GM21367 (cell line): ENCODE results near the gene FPGS.

Source experiments
- ATAC-seq: cut with Tn5 transposase; IDR thresholded peaks from one replicate; pipeline ENCODE4 v1.9.1; 2021; ENCODE audit not compliant: unreplicated experiment

Gene FPGS

GRCh38 chr9:127856094-127856728 is 53.5 kb downstream of the FPGS start:
- no peak for ATAC-seq

GRCh38 chr9:127856729-127857116 is 54.0 kb downstream of the FPGS start:
- no peak for ATAC-seq

DNA sequence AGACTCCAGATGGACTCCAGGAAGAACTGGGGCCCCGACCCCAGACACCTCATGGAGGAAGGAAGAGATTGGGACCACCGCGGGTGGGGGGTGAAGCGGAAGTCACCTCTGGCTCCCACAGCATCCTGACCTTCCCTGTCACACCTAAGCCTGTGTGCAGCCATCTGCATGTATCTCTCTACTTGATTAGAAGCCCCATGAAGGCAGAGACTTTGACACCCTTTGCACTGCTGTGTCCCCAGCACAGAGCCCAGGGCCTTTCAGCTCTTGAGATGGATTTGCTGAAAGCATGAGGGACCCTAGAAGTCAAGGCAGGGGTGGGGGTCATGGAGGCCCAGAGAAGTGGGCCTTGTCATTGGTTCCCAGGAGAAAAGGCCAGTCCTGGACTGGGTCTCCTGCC is 54.6 kb downstream of the FPGS start:
- no peak for ATAC-seq

DNA sequence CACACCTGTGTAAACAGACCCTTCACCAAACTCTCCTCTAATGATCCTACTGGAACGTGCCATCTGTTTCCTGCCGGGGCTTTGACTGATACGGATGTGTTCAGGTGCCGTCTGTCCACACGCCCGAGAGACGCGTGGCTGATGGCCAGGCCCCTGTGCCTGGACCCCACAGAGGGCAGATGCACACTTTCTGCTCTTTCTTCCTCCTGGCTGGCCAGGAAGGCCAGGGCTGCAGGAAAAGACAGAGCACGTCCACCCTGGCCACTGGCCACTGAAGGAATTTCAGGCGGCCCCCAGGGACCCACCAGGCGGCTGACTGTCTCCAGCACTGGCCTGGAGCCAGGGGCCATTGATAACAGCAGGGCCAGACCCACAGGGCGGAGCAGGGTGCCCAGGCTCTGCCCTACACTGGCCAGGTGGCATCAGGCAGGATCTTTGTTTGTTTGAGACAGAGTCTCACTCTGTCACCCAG is 55.4 kb downstream of the FPGS start:
- ATAC-seq: no peak

GRCh38 chr9:127860260-127860659 is 57.6 kb downstream of the FPGS start:
- no peak for ATAC-seq

- no peak for ATAC-seq
Observed at GRCh38 chr9:127860779-127861178, 58.1 kb downstream of the FPGS start.

DNA sequence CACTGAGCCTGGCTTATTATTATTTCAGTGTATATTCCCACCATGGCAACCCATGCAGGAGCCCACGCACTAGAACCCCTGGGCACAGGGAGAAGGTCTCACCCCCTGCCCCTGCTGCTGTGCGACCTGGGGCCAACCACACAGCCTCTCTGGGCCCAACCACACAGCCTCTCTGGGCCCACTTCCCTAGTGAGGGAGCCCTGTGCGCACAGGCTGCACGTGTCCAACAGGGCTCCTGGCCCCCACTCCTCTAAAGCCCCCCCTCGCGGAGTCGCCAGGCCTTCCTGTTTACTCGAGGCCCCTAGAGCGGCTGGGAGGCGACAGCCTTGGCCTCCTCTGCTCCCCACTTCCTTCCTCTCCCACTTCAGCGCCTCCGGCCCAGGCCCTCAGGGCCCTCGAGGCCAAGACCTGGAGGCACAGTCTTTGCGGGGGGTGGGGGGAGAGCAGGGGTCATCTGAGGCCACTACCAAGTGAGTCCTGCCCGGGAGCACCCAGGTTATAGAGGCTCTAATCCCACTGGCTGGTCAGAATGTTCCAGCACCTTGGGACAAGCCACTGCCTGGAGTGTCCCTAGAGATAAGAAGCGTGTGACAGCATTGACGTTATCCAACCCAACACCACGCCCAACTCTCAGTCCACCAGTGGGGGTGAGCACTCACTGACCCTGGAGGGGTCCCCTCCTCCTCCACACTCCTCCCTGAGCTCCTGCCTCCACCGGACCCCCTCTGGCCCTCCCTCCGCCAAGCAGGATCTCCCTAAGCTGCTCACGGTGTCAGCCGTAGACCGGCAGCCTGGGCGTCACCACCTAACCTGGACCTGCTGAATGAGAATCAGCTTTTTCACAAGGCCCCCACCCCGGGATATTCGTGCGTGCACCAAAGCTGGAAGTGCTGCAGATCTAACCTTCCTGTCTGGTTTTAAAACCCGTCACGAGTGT is 59.7 kb downstream of the FPGS start:
- ATAC-seq: no peak

DNA sequence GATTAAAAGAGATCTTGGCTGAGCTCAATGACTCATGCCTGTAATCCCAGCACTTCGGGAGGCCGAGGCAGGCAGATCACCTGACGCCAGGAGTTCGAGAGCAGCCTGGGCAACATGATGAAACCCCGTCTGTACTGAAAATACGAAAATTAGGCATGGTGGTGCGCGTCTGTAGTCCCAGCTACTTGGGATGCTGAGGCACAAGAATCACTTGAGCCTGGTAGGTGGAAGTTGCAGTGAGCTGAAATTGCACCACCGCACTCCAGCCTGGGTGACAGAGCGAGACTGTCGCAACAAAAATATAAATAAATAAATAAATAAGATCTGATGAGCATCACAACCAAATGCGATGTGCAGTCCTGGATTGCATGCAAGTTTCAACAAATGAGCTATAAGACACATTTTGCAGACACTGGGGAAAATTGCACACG is 60.5 kb downstream of the FPGS start:
- no peak for ATAC-seq
